Tibial nerve (tissue), 4 donors: Measurements from ENCODE around the gene FCER1G. TPM values are rescaled to one million over a fixed set of nuclear protein-coding genes. Genes with fewer than 3 reads are reported as not detected.
A peak's percentile ranks its signal among the peaks of the same experiment; 100 is the strongest.

Experiments used
- DNase-seq, 2 donors: peaks; one replicate each; pipeline ENCODE4 v3.0.0-alpha.2; 2019; ENCODE audit warnings: low spot score in 2 of 2
- H3K27ac ChIP-seq, 4 donors: fragments of 200-600 bp; sonication (generic) in 3 of 4; one replicate each; pipeline ENCODE4 v1.5.1; 2017 to 2019; ENCODE audit warnings: mild to moderate bottlenecking in 1 of 4
- H3K27me3 ChIP-seq, 2 donors: fragments of 200-600 bp; sonication (generic) in 1 of 2; one replicate each; pipeline versions ENCODE4 v1.5.1 to v1.6.0; 2017 to 2019
- H3K36me3 ChIP-seq, 3 donors: fragments of 200-600 bp; sonication (generic); one replicate each; pipeline ENCODE4 v1.5.1; 2018 to 2019
- H3K4me1 ChIP-seq, 4 donors: fragments of 200-600 bp; sonication (generic) in 3 of 4; one replicate each; pipeline ENCODE4 v1.5.1; 2017 to 2019
- H3K4me3 ChIP-seq, 4 donors: fragments of 200-600 bp; sonication (generic) in 3 of 4; one replicate each; pipeline ENCODE4 v1.5.1; 2017 to 2019; ENCODE audit warnings: mild to moderate bottlenecking in 1 of 4, moderate library complexity in 1 of 4
- H3K9me3 ChIP-seq, 4 donors: fragments of 200-600 bp; sonication (generic) in 3 of 4; one replicate each; pipeline ENCODE4 v1.5.1; 2017 to 2019
- CTCF ChIP-seq, 5 experiments: fragments of 200-600 bp in 3 of 5; fragments of 450-650 bp in 2 of 5; sonication (generic) in 3 of 5; IDR thresholded peaks; one replicate each; pipeline ENCODE4 v1.5.1; 2016 to 2019; ENCODE audit warnings: antibody characterized with exemption in 5 of 5, mild to moderate bottlenecking in 3 of 5, moderate library complexity in 2 of 5
- EP300 ChIP-seq, 2 donors: sonication (generic); formaldehyde crosslinking; IDR thresholded peaks; one replicate each; pipeline ENCODE4 v1.6.1; 2017; ENCODE audit warnings: antibody characterized with exemption in 2 of 2, mild to moderate bottlenecking in 1 of 2
- POLR2A ChIP-seq, 2 donors: fragments of 450-650 bp; IDR thresholded peaks; one replicate each; pipeline ENCODE4 v1.6.1; 2017; ENCODE audit warnings: antibody characterized with exemption in 2 of 2, mild to moderate bottlenecking in 2 of 2, moderate library complexity in 2 of 2
- WGBS, 2 donors: methylation state at CpG; one replicate each; pipeline ENCODE4 v1.1.5; 2018; 5-methylcytosine and 5-hydroxymethylcytosine counted together
- total RNA-seq, 4 donors: library from RNA; depleted of rRNA; stranded (reverse); fragments of >200 nt; gene quantifications; one replicate each; pipeline ENCODE4 v1.1.0, GENCODE V29; 2016

FCER1G gene
- total RNA-seq = 100 to 1,000 TPM in 1 of 4 donors, 10 to 100 TPM in 3; 40.6 to 190 (median 50.9) TPM

DNA sequence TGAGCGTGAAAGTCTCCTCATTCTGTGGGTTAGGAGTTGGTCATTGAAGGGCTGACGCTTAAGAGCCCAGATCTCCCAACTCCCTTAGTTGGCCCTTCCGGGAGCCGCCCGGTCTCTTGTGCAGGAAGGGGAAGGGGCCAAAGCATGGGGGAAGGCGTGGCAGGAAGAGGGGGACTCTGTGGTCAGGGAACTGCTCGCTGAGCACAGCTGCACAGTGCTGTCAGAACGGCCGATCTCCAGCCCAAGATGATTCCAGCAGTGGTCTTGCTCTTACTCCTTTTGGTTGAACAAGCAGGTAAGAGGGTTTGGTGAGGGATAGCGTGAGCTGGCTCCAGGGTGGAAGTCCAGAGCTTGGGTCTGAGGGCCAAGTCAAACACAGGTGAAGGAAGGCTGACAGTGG, at the start of gene FCER1G:
Gene FCER1G, plus strand, starts transcription at position 220 of the 400 bp plus-strand sequence. Its CDS starts 27 bp downstream, at position 247.
- 73 to 82% methylated on average over 10 of the region's 10 CpGs for WGBS, 2 donors
- peaks cover 0 to 55% (median 25%) of the 10 kb centered on the region in 3 donors for H3K36me3 ChIP-seq

GRCh38 chr1:161165742-161166668, 49.1 kb upstream of the FCER1G start, which contains the start of gene PPOX:
PPOX (plus strand) TSS chr1:161166426; CDS start chr1:161166848, 422 bp downstream.
- H3K27me3 ChIP-seq = no peaks in the 10 kb centered on the region
- H3K9me3 ChIP-seq = no peaks in the 10 kb centered on the region
- H3K36me3 ChIP-seq = peaks cover 0 to 66% (median 3%) of the 10 kb centered on the region in 3 donors
- peak within 1 kb of the TSS; percentile 62 to 87 (median 71) for H3K4me3 ChIP-seq
- TF ChIP-seq CTCF (IDR thresholded peaks at IDR 0.05) (peak; percentile 38 to 61 (median 41)), POLR2A (IDR thresholded peaks at IDR 0.05) (peak in 1 of 2 donors; percentile 70), EP300 (IDR thresholded peaks at IDR 0.05) (peak; percentile 78 to 94)
- peak; percentile 95 to 97 for DNase-seq
- peak within 1 kb of the TSS; percentile 62 to 96 (median 88) for H3K27ac ChIP-seq
- 1% methylated on average over 49 to 54 of the region's 54 CpGs for WGBS, 2 donors
- peaks cover 0 to 45% (median 14%) of the 10 kb centered on the region in 4 donors for H3K4me1 ChIP-seq

More for the DNA sequence above, at the start of gene FCER1G:
- TF ChIP-seq CTCF (IDR thresholded peaks at IDR 0.05) (no peak), POLR2A (IDR thresholded peaks at IDR 0.05) (peak; percentile 9 to 36), EP300 (IDR thresholded peaks at IDR 0.05) (peak in 1 of 2 donors; percentile 60)
- Histone ChIP-seq H3K27me3 (no peaks in the 10 kb centered on the region), H3K4me1 (peaks cover 0 to 13% (median 6%) of the 10 kb centered on the region in 4 donors), H3K27ac (peak within 1 kb of the TSS in 3 of 4 donors; percentile 5 to 88 (median 83)), H3K9me3 (no peaks in the 10 kb centered on the region), H3K4me3 (peak within 1 kb of the TSS in 3 of 4 donors; percentile 8 to 44 (median 9))
- peak in 1 of 2 donors; percentile 53 for DNase-seq

DNA sequence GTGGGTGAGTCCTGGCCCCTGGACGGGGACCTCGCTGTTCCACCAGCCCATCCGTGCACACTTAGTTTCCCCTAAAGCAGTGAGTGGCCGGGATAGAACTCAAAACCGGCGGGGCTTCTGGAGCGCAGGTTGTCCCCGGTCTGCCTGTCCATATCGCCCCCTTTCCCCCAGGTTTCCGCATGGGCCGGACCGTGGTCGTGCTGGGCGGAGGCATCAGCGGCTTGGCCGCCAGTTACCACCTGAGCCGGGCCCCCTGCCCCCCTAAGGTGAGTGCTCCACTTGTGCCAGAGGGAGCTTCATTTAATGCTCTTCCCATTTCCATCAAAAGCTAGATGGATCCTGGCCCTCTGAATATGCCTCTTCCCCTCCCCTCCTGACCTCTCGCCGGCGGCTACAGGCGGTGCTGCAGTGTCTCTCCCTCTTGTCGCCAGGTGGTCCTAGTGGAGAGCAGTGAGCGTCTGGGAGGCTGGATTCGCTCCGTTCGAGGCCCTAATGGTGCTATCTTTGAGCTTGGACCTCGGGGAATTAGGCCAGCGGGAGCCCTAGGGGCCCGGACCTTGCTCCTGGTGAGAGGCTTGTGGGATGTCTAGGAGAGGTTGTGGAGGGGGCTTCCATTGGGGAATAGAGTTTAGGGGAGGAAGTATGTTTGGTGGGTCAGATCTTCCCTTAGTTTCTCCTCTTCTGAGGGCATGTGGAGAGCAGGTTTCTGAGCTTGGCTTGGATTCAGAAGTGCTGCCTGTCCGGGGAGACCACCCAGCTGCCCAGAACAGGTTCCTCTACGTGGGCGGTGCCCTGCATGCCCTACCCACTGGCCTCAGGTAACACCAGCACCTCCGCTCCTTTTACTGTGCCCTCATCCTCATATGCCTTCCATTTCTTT, 48.2 kb upstream of the FCER1G start:
- H3K4me1 ChIP-seq = peaks cover 0 to 36% (median 13%) of the 10 kb centered on the region in 4 donors
- DNase-seq = no peak
- H3K36me3 ChIP-seq = peaks cover 0 to 66% (median 12%) of the 10 kb centered on the region in 3 donors
- no peak for TF ChIP-seq EP300 (IDR thresholded peaks at IDR 0.05)
- no peak for TF ChIP-seq CTCF (IDR thresholded peaks at IDR 0.05)
- no peak for TF ChIP-seq POLR2A (IDR thresholded peaks at IDR 0.05)
- H3K4me3 ChIP-seq = peak overlapping the region; percentile 62 to 87 (median 71)
- no peaks in the 10 kb centered on the region for H3K9me3 ChIP-seq
- 7 to 10% methylated on average over 26 to 33 of the region's 33 CpGs for WGBS, 2 donors
- peak overlapping the region; percentile 62 to 96 (median 88) for H3K27ac ChIP-seq
- H3K27me3 ChIP-seq = no peaks in the 10 kb centered on the region

GRCh38 chr1:161168906-161169305, 46.2 kb upstream of the FCER1G start:
- no peaks in the 10 kb centered on the region for H3K9me3 ChIP-seq
- DNase-seq = no peak
- WGBS, 2 donors = 87 to 96% methylated on average over 9 of the region's 9 CpGs
- peaks cover 0 to 66% (median 19%) of the 10 kb centered on the region in 3 donors for H3K36me3 ChIP-seq
- no peaks in the 10 kb centered on the region for H3K27me3 ChIP-seq
- H3K27ac ChIP-seq = no peak overlapping the region
- TF ChIP-seq POLR2A (IDR thresholded peaks at IDR 0.05) (no peak), EP300 (IDR thresholded peaks at IDR 0.05) (no peak), CTCF (IDR thresholded peaks at IDR 0.05) (no peak)
- H3K4me1 ChIP-seq = peaks cover 0 to 46% (median 20%) of the 10 kb centered on the region in 4 donors
- no peak overlapping the region for H3K4me3 ChIP-seq
